ENCODE data around the gene PIGO.

DNA sequence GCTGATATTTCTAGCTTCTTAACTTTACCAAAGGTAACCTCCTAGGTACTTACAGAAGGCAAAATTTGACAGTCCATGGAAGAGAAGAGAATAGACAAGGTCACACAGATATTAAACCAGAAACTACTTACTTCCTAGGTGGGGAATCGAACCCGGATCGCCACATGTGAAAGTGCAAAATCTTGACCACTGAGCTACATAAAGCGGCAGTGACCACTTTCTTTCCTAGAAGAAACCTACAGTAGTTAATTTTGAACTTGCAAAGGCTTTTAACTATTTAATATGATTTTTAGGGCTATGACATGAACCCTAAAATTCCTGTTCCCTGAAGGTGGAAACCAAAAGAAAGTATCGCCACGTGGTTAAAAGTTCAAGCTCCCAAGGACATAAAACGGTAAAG, 39.6 kb upstream of the PIGO start:
- TF ChIP-seq, protein P1, sequence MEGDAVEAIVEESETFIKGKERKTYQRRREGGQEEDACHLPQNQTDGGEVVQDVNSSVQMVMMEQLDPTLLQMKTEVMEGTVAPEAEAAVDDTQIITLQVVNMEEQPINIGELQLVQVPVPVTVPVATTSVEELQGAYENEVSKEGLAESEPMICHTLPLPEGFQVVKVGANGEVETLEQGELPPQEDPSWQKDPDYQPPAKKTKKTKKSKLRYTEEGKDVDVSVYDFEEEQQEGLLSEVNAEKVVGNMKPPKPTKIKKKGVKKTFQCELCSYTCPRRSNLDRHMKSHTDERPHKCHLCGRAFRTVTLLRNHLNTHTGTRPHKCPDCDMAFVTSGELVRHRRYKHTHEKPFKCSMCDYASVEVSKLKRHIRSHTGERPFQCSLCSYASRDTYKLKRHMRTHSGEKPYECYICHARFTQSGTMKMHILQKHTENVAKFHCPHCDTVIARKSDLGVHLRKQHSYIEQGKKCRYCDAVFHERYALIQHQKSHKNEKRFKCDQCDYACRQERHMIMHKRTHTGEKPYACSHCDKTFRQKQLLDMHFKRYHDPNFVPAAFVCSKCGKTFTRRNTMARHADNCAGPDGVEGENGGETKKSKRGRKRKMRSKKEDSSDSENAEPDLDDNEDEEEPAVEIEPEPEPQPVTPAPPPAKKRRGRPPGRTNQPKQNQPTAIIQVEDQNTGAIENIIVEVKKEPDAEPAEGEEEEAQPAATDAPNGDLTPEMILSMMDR (IDR thresholded peaks at IDR 0.05) = no peak
- no peak for TF ChIP-seq EP300 (IDR thresholded peaks at IDR 0.05)

Measured in esophagus muscularis mucosa (tissue), 3 donors.